Neural cell (in vitro differentiated cells): ENCODE data around the gene PRKCE. TPM values are rescaled to one million over a fixed set of nuclear protein-coding genes. Genes with fewer than 3 reads are reported as not detected.

Experiments used
- H2AFZ ChIP-seq: fragments of 200-600, 300-800 bp; sonication (generic), shearing (Covaris generic); 2 replicates; pipeline ENCODE4 v1.6.0; 2014; ENCODE audit warnings: low read depth, mild to moderate bottlenecking, antibody characterized with exemption, low read length, moderate library complexity
- H3F3A ChIP-seq: fragments of 200-600 bp; shearing (Covaris generic); 2 replicates; pipeline ENCODE4 v1.6.1; 2016; ENCODE audit warnings: mild to moderate bottlenecking, moderate library complexity, mixed read lengths, antibody characterized with exemption, low read length; ENCODE audit not compliant: insufficient read depth, poor library complexity, severe bottlenecking
- H3K27ac ChIP-seq: fragments of 200-600, 300-800 bp; sonication (generic), shearing (Covaris generic); 2 replicates; pipeline ENCODE4 v1.5.1; 2014; ENCODE audit warnings: mild to moderate bottlenecking, low read length, moderate library complexity
- H3K27me3 ChIP-seq: fragments of 300-800, 200-600 bp; sonication (generic), shearing (Covaris generic); 2 replicates; pipeline ENCODE4 v1.6.0; 2014; ENCODE audit warnings: mild to moderate bottlenecking, low read depth, low read length, moderate library complexity; ENCODE audit not compliant: insufficient read depth
- H3K36me3 ChIP-seq: fragments of 300-800, 200-600 bp; sonication (generic), shearing (Covaris generic); 2 replicates; pipeline ENCODE4 v1.5.1; 2014; ENCODE audit warnings: mild to moderate bottlenecking, antibody characterized with exemption, low read length, moderate library complexity; ENCODE audit not compliant: insufficient read depth
- H3K4me2 ChIP-seq: fragments of 300-800, 200-600 bp; sonication (generic), shearing (Covaris generic); 2 replicates; pipeline ENCODE4 v1.6.0; 2014; ENCODE audit warnings: mild to moderate bottlenecking, low read length
- H3K4me3 ChIP-seq: fragments of 300-800, 200-600 bp; sonication (generic), shearing (Covaris generic); 2 replicates; pipeline ENCODE4 v1.5.1; 2014; ENCODE audit warnings: mild to moderate bottlenecking, low read length, moderate library complexity
- H3K79me2 ChIP-seq: fragments of 200-600 bp; shearing (Covaris generic); replicated peaks from 2 replicates; pipeline ENCODE4 v1.6.0; 2014; ENCODE audit warnings: mild to moderate bottlenecking, low read length, moderate library complexity; ENCODE audit not compliant: insufficient read depth
- H3K9ac ChIP-seq: fragments of 300-800, 200-600 bp; sonication (generic), shearing (Covaris generic); 2 replicates; pipeline ENCODE4 v1.6.1; 2016; ENCODE audit warnings: mild to moderate bottlenecking, low read length, mixed read lengths
- H3K9me2 ChIP-seq: fragments of 200-600 bp; shearing (Covaris generic); 2 replicates; pipeline ENCODE4 v1.6.1; 2016; ENCODE audit warnings: mild to moderate bottlenecking, low read length, mixed read lengths; ENCODE audit not compliant: insufficient read depth
- H3K9me3 ChIP-seq: fragments of 200-600, 300-800 bp; sonication (generic), shearing (Covaris generic); 2 replicates; pipeline ENCODE4 v1.6.1; 2016; ENCODE audit warnings: mild to moderate bottlenecking, mixed run types, low read length, moderate library complexity, mixed read lengths
- H4K20me1 ChIP-seq: fragments of 200-600 bp; shearing (Covaris generic); 2 replicates; pipeline ENCODE4 v1.6.1; 2016; ENCODE audit warnings: mild to moderate bottlenecking, mixed run types; ENCODE audit not compliant: insufficient read depth
- EP300 ChIP-seq: fragments of 450-650 bp; conservative IDR thresholded peaks from 2 replicates; pipeline ENCODE4 v1.6.1; 2014; ENCODE audit warnings: antibody characterized with exemption, mild to moderate bottlenecking, moderate library complexity; ENCODE audit not compliant: poor library complexity, severe bottlenecking
- EZH2 ChIP-seq: fragments of 200-600, 300-800 bp; shearing (Covaris generic), sonication (generic); IDR thresholded peaks from 2 replicates; pipeline ENCODE4 v1.6.1; 2014; ENCODE audit warnings: antibody characterized with exemption, low read length, borderline replicate concordance, mild to moderate bottlenecking; ENCODE audit not compliant: insufficient read depth, poor library complexity, severe bottlenecking
- MXI1 ChIP-seq: fragments of 450-650 bp; conservative IDR thresholded peaks from 2 replicates; pipeline ENCODE4 v1.6.1; 2014; ENCODE audit warnings: antibody characterized with exemption, mild to moderate bottlenecking; ENCODE audit not compliant: poor library complexity, severe bottlenecking
- POLR2AphosphoS5 ChIP-seq: IDR thresholded peaks from 2 replicates; pipeline ENCODE4 v1.6.1; 2012
- RAD21 ChIP-seq: fragments of 450-650 bp; conservative IDR thresholded peaks from 2 replicates; pipeline ENCODE4 v1.6.1; 2014; ENCODE audit warnings: antibody characterized with exemption, mild to moderate bottlenecking, moderate library complexity
- SMC3 ChIP-seq: fragments of 450-650 bp; conservative IDR thresholded peaks from 2 replicates; pipeline ENCODE4 v1.6.1; 2014; ENCODE audit warnings: antibody characterized with exemption, mild to moderate bottlenecking, moderate library complexity; ENCODE audit not compliant: poor library complexity
- TAF1 ChIP-seq: IDR thresholded peaks from 2 replicates; pipeline ENCODE4 v1.6.1; 2012; ENCODE audit warnings: low read depth
- polyA plus RNA-seq: library from polyadenylated mRNA; depleted of rRNA; stranded (reverse); fragments of >200 nt; gene quantifications from 2 replicates; pipeline ENCODE4 v1.2.3, GENCODE V29; 2014
- TF ChIP-seq, protein P1 (sequence below): IDR thresholded peaks from 2 replicates; pipeline ENCODE4 v1.6.1; 2012; ENCODE audit warnings: borderline replicate concordance
- TF ChIP-seq, protein P2 (sequence below): fragments of 450-650 bp; IDR thresholded peaks from 2 replicates; pipeline ENCODE4 v1.5.1; 2014; ENCODE audit warnings: antibody characterized with exemption, mild to moderate bottlenecking, moderate library complexity; ENCODE audit not compliant: poor library complexity, severe bottlenecking

Gene PRKCE
- polyA plus RNA-seq, 1 donor from 2014 or later: 5.4 TPM

DNA sequence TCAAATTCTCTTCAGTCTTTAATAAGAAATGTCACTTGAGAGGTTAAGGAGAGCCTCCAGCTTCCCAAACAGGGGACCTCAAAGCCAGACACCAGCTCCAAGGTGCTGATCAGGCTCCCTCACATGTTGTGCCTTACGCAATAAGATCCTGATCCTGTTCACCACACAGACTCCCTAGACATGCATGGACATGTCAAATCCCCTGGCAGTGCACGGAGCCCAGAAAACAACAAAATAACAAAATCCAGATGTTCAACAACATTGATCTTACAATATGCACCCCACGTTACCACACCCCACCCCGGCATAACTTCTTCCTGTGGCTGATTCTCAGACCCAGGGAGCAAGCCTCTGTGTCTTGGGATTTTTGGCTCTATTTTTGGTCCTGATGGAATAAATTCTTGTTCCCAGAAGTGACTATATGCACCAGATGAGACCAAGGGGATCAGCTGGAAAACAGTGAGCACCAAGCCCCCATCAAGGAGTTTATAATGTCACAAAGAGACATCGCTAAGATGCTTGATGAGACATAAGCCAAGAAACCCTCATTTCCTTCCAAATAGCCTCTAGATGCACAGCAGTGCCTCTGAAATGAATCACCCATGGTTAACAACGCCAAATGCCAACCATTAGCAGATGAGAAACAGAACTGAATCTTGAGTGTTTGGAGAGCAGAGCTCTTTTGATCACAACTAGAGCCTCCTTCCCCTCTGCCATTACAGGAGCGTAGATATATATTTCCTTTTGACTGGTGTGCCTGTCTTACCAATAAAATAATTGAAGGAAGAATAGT is 198.2 kb downstream of the PRKCE start:
- H3K4me3 ChIP-seq: no peak overlapping the region
- H4K20me1 ChIP-seq: no peaks in the 10 kb centered on the region
- H2AFZ ChIP-seq: no peak overlapping the region
- no peak overlapping the region for H3K9ac ChIP-seq
- no peaks in the 10 kb centered on the region for H3F3A ChIP-seq
- no peak overlapping the region for H3K4me2 ChIP-seq
- no peaks in the 10 kb centered on the region for H3K9me2 ChIP-seq
- no peaks in the 10 kb centered on the region for H3K27me3 ChIP-seq
- no peaks in the 10 kb centered on the region for H3K79me2 ChIP-seq
- H3K27ac ChIP-seq: no peak overlapping the region
- no peaks in the 10 kb centered on the region for H3K9me3 ChIP-seq
- no peaks in the 10 kb centered on the region for H3K36me3 ChIP-seq
- no peak for TF ChIP-seq RAD21
- TF ChIP-seq MXI1: no peak
- TF ChIP-seq TAF1: no peak
- no peak for TF ChIP-seq EZH2
- TF ChIP-seq SMC3: no peak
- no peak for TF ChIP-seq POLR2AphosphoS5
- TF ChIP-seq, protein P1, sequence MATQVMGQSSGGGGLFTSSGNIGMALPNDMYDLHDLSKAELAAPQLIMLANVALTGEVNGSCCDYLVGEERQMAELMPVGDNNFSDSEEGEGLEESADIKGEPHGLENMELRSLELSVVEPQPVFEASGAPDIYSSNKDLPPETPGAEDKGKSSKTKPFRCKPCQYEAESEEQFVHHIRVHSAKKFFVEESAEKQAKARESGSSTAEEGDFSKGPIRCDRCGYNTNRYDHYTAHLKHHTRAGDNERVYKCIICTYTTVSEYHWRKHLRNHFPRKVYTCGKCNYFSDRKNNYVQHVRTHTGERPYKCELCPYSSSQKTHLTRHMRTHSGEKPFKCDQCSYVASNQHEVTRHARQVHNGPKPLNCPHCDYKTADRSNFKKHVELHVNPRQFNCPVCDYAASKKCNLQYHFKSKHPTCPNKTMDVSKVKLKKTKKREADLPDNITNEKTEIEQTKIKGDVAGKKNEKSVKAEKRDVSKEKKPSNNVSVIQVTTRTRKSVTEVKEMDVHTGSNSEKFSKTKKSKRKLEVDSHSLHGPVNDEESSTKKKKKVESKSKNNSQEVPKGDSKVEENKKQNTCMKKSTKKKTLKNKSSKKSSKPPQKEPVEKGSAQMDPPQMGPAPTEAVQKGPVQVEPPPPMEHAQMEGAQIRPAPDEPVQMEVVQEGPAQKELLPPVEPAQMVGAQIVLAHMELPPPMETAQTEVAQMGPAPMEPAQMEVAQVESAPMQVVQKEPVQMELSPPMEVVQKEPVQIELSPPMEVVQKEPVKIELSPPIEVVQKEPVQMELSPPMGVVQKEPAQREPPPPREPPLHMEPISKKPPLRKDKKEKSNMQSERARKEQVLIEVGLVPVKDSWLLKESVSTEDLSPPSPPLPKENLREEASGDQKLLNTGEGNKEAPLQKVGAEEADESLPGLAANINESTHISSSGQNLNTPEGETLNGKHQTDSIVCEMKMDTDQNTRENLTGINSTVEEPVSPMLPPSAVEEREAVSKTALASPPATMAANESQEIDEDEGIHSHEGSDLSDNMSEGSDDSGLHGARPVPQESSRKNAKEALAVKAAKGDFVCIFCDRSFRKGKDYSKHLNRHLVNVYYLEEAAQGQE: no peak

DNA sequence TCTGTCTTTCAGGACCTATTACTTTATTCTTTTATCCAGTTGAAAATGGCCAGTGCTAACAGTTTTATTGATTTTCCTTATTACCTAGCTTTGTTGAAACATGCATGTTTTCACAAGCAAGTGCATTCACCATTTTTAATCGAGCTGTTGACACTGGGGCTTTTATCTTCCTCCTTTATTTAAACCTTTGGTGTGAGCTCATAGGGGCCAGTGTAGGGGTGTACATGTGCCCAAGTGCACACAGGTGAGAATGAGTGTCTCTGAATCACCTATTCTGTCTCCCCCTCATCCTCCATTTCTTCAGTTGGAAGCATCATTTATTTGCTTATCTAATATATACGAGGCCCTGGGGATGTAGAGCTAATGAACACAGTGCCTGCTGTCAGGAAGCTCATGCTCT is 199.1 kb downstream of the PRKCE start:
- no peak overlapping the region for H2AFZ ChIP-seq
- no peaks in the 10 kb centered on the region for H3K9me3 ChIP-seq
- no peaks in the 10 kb centered on the region for H3K27me3 ChIP-seq
- H3K9me2 ChIP-seq: no peaks in the 10 kb centered on the region
- no peak overlapping the region for H3K27ac ChIP-seq
- no peaks in the 10 kb centered on the region for H3K36me3 ChIP-seq
- no peak overlapping the region for H3K9ac ChIP-seq
- no peak overlapping the region for H3K4me3 ChIP-seq
- H4K20me1 ChIP-seq: no peaks in the 10 kb centered on the region
- no peaks in the 10 kb centered on the region for H3F3A ChIP-seq
- H3K4me2 ChIP-seq: no peak overlapping the region
- no peak for TF ChIP-seq POLR2AphosphoS5
- TF ChIP-seq RAD21: no peak
- TF ChIP-seq, protein P1: no peak
- TF ChIP-seq EZH2: no peak
- TF ChIP-seq, protein P2, sequence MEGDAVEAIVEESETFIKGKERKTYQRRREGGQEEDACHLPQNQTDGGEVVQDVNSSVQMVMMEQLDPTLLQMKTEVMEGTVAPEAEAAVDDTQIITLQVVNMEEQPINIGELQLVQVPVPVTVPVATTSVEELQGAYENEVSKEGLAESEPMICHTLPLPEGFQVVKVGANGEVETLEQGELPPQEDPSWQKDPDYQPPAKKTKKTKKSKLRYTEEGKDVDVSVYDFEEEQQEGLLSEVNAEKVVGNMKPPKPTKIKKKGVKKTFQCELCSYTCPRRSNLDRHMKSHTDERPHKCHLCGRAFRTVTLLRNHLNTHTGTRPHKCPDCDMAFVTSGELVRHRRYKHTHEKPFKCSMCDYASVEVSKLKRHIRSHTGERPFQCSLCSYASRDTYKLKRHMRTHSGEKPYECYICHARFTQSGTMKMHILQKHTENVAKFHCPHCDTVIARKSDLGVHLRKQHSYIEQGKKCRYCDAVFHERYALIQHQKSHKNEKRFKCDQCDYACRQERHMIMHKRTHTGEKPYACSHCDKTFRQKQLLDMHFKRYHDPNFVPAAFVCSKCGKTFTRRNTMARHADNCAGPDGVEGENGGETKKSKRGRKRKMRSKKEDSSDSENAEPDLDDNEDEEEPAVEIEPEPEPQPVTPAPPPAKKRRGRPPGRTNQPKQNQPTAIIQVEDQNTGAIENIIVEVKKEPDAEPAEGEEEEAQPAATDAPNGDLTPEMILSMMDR: no peak
- no peak for TF ChIP-seq EP300
- TF ChIP-seq SMC3: no peak
- no peaks in the 10 kb centered on the region for H3K79me2 ChIP-seq
